ENCODE data around the gene TRPC1.

- TF ChIP-seq POLR2AphosphoS5 (IDR thresholded peaks at IDR 0.05; ENCODE audit: low read depth, low read length) (no peak), SIN3A (IDR thresholded peaks at IDR 0.05; ENCODE audit: borderline replicate concordance, insufficient read depth, low read length) (no peak), TAF1 (IDR thresholded peaks at IDR 0.05; ENCODE audit: borderline replicate concordance, insufficient read depth, low read length) (no peak), FOXP2 (optimal IDR thresholded peaks at IDR 0.05; ENCODE audit: borderline replicate concordance, extremely low read depth, extremely low read length, insufficient read depth) (no peak)
- TF ChIP-seq, protein P1, sequence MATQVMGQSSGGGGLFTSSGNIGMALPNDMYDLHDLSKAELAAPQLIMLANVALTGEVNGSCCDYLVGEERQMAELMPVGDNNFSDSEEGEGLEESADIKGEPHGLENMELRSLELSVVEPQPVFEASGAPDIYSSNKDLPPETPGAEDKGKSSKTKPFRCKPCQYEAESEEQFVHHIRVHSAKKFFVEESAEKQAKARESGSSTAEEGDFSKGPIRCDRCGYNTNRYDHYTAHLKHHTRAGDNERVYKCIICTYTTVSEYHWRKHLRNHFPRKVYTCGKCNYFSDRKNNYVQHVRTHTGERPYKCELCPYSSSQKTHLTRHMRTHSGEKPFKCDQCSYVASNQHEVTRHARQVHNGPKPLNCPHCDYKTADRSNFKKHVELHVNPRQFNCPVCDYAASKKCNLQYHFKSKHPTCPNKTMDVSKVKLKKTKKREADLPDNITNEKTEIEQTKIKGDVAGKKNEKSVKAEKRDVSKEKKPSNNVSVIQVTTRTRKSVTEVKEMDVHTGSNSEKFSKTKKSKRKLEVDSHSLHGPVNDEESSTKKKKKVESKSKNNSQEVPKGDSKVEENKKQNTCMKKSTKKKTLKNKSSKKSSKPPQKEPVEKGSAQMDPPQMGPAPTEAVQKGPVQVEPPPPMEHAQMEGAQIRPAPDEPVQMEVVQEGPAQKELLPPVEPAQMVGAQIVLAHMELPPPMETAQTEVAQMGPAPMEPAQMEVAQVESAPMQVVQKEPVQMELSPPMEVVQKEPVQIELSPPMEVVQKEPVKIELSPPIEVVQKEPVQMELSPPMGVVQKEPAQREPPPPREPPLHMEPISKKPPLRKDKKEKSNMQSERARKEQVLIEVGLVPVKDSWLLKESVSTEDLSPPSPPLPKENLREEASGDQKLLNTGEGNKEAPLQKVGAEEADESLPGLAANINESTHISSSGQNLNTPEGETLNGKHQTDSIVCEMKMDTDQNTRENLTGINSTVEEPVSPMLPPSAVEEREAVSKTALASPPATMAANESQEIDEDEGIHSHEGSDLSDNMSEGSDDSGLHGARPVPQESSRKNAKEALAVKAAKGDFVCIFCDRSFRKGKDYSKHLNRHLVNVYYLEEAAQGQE (IDR thresholded peaks at IDR 0.05; ENCODE audit: insufficient read depth in 1 of 2, low read depth in 2 of 2, low read length in 2 of 2): no peak
Measured at GRCh38 chr3:142802891-142803290, 79.1 kb downstream of the TRPC1 start.

All from PFSK-1 (cell line).